Trophoblast cell (in vitro differentiated cells and primary cell): ENCODE data around the gene CACNA1C.
"Not testable (repeated sequence)": the region's sequence is repeated elsewhere in the genome, so short reads cannot be mapped to it uniquely, and the experiment has no call there.

Source experiments
- DNase-seq, 2 donors: peaks; one replicate each; pipeline ENCODE4 v3.0.0-alpha.2; 2016
- H2AFZ ChIP-seq: 2 replicates; pipeline ENCODE4 v1.6.1; 2013; ENCODE audit warnings: low read length, moderate library complexity, mild to moderate bottlenecking; ENCODE audit not compliant: insufficient read depth, poor library complexity
- H2AK5ac ChIP-seq: 2 replicates; pipeline ENCODE4 v1.6.1; 2013; ENCODE audit warnings: mild to moderate bottlenecking, low read length
- H2BK120ac ChIP-seq: 2 replicates; pipeline ENCODE4 v1.6.1; 2013; ENCODE audit warnings: low read length, mild to moderate bottlenecking, moderate library complexity; ENCODE audit not compliant: insufficient read depth, poor library complexity
- H2BK12ac ChIP-seq: 2 replicates; pipeline ENCODE4 v1.6.1; 2013; ENCODE audit warnings: mild to moderate bottlenecking, low read length, moderate library complexity
- H2BK5ac ChIP-seq: 2 replicates; pipeline ENCODE4 v1.6.1; 2013; ENCODE audit warnings: low read length, low read depth, moderate library complexity, mild to moderate bottlenecking; ENCODE audit not compliant: poor library complexity
- H3K14ac ChIP-seq: 2 replicates; pipeline ENCODE4 v1.6.1; 2013; ENCODE audit warnings: mild to moderate bottlenecking, low read length
- H3K18ac ChIP-seq: 2 replicates; pipeline ENCODE4 v1.6.1; 2013; ENCODE audit warnings: mild to moderate bottlenecking, low read length
- H3K23ac ChIP-seq: 2 replicates; pipeline ENCODE4 v1.6.1; 2013; ENCODE audit warnings: low read length
- H3K27ac ChIP-seq: 2 replicates; pipeline ENCODE4 v1.5.1; 2013; ENCODE audit warnings: low read depth, mild to moderate bottlenecking, inconsistent platforms, low read length, moderate library complexity
- H3K27me3 ChIP-seq: 2 replicates; pipeline ENCODE4 v1.6.1; 2013; ENCODE audit warnings: inconsistent platforms, mild to moderate bottlenecking, low read length, moderate library complexity; ENCODE audit not compliant: insufficient read depth
- H3K36me3 ChIP-seq, 2 experiments: 1 replicate in 1 of 2; 2 replicates in 1 of 2; pipeline ENCODE4 v1.6.1; 2013; ENCODE audit warnings: low read length in 2 of 2, mild to moderate bottlenecking in 2 of 2, moderate library complexity in 1 of 2; ENCODE audit not compliant: insufficient read depth in 2 of 2, control insufficient read depth in 1 of 2
- H3K4ac ChIP-seq: 2 replicates; pipeline ENCODE4 v1.6.1; 2013; ENCODE audit warnings: low read depth, mild to moderate bottlenecking, low read length, moderate library complexity
- H3K4me1 ChIP-seq, 2 experiments: 1 replicate in 1 of 2; 2 replicates in 1 of 2; pipeline ENCODE4 v1.6.1; 2013; ENCODE audit warnings: low read length in 2 of 2, mild to moderate bottlenecking in 2 of 2, moderate library complexity in 1 of 2; ENCODE audit not compliant: insufficient read depth in 2 of 2, control insufficient read depth in 1 of 2
- H3K4me2 ChIP-seq: 2 replicates; pipeline ENCODE4 v1.6.1; 2013; ENCODE audit warnings: inconsistent platforms, mild to moderate bottlenecking, low read length, moderate library complexity
- H3K4me3 ChIP-seq: 2 replicates; pipeline ENCODE4 v1.5.1; 2013; ENCODE audit warnings: mild to moderate bottlenecking, low read depth, low read length, inconsistent platforms
- H3K79me1 ChIP-seq: one replicate; pipeline ENCODE4 v1.6.1; 2013; ENCODE audit warnings: low read length
- H3K79me2 ChIP-seq: 2 replicates; pipeline ENCODE4 v1.6.1; 2013; ENCODE audit warnings: low read length, mild to moderate bottlenecking; ENCODE audit not compliant: control insufficient read depth, insufficient read depth, poor library complexity
- H3K9ac ChIP-seq: 2 replicates; pipeline ENCODE4 v1.6.1; 2013; ENCODE audit warnings: mild to moderate bottlenecking, low read length
- H3K9me3 ChIP-seq: 2 replicates; pipeline ENCODE4 v1.6.1; 2013; ENCODE audit warnings: low read depth, mild to moderate bottlenecking, control low read depth, inconsistent platforms, low read length; ENCODE audit not compliant: insufficient read depth
- H4K12ac ChIP-seq: 2 replicates; pipeline ENCODE4 v1.6.1; 2013; ENCODE audit warnings: low read depth, mild to moderate bottlenecking, low read length, moderate library complexity
- H4K8ac ChIP-seq: 2 replicates; pipeline ENCODE4 v1.6.1; 2013; ENCODE audit warnings: low read depth, mild to moderate bottlenecking, low read length, moderate library complexity
- H4K91ac ChIP-seq: one replicate; pipeline ENCODE4 v1.6.1; 2013; ENCODE audit warnings: low read depth, mild to moderate bottlenecking, low read length, moderate library complexity
- WGBS: extraction: QIAGEN DNeasy Blood & Tissue Kit; methylation state at CpG from one replicate; pipeline ENCODE4 v1.1.7; 2013; ENCODE audit warnings: missing lambda C conversion rate; ENCODE audit not compliant: insufficient read length, insufficient coverage; ENCODE audit errors: extremely low coverage; 5-methylcytosine and 5-hydroxymethylcytosine counted together

CACNA1C gene

GRCh38 chr12:2126676-2127406 lies 74.1 kb downstream of the CACNA1C start:
- Histone ChIP-seq H4K8ac (no peak overlapping the region), H3K27ac (no peak overlapping the region), H3K4me2 (no peak overlapping the region), H3K9me3 (peaks cover 2% of the 10 kb centered on the region), H2AK5ac (no peak overlapping the region), H3K4me1 (peaks cover 5 to 12% of the 10 kb centered on the region in 2 experiments), H2BK12ac (no peak overlapping the region), H4K12ac (no peak overlapping the region), H3K79me1 (no peaks in the 10 kb centered on the region), H3K79me2 (no peaks in the 10 kb centered on the region), H3K36me3 (peaks cover 3% of the 10 kb centered on the region in 2 experiments), H2BK120ac (no peak overlapping the region), H3K23ac (no peak overlapping the region), H3K14ac (no peak overlapping the region), H3K27me3 (no peaks in the 10 kb centered on the region), H4K91ac (no peak overlapping the region), H3K9ac (no peak overlapping the region), H3K18ac (no peak overlapping the region), H2AFZ (no peak overlapping the region), H3K4me3 (no peak overlapping the region), H2BK5ac (no peak overlapping the region), H3K4ac (no peak overlapping the region)
- no CpG with 5 or more reads among the region's 8 CpGs for WGBS
- DNase-seq: no peak

DNA sequence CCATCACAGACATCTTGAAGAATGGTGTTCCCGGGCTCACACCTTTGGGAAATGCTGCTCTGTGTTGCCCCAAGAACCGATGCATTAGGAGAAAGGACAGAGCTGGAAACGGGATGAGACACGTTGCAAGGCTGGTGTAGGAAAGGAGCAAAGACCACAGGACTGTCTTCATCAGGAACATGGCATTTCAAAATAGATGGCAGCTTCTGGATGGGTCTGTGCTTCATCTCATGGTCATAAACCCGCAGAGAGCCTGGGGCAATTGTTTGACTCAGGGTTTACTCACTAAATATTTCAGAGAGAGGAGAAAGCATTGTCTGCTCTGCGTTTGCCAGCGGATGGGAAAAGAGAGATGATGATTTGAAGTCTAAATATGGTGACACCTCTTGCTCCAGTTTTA lies 76.3 kb downstream of the CACNA1C start:
- no peak overlapping the region for H4K8ac ChIP-seq
- H4K91ac ChIP-seq: no peak overlapping the region
- no peaks in the 10 kb centered on the region for H3K27me3 ChIP-seq
- H3K9me3 ChIP-seq: peaks cover 2% of the 10 kb centered on the region
- no peak overlapping the region for H2BK5ac ChIP-seq
- H3K9ac ChIP-seq: no peak overlapping the region
- H3K14ac ChIP-seq: no peak overlapping the region
- no peak overlapping the region for H2BK120ac ChIP-seq
- no peak overlapping the region for H2AK5ac ChIP-seq
- no peaks in the 10 kb centered on the region for H3K79me1 ChIP-seq
- H2BK12ac ChIP-seq: no peak overlapping the region
- no peak overlapping the region for H4K12ac ChIP-seq
- no peak overlapping the region for H2AFZ ChIP-seq
- H3K18ac ChIP-seq: no peak overlapping the region
- peak; percentile 74 to 85 for DNase-seq
- WGBS: no CpG with 5 or more reads among the region's 7 CpGs
- H3K36me3 ChIP-seq: peaks cover 3% of the 10 kb centered on the region in 2 experiments
- no peak overlapping the region for H3K27ac ChIP-seq
- no peak overlapping the region for H3K4me2 ChIP-seq
- H3K79me2 ChIP-seq: no peaks in the 10 kb centered on the region
- no peak overlapping the region for H3K4ac ChIP-seq
- H3K23ac ChIP-seq: no peak overlapping the region
- H3K4me3 ChIP-seq: no peak overlapping the region
- peaks cover 5 to 12% of the 10 kb centered on the region in 2 experiments for H3K4me1 ChIP-seq

- H2BK5ac ChIP-seq, H3K79me2 ChIP-seq, H3K4me3 ChIP-seq, H3K4me1 ChIP-seq, H3K4me2 ChIP-seq, H3K14ac ChIP-seq, H2BK120ac ChIP-seq, H2BK12ac ChIP-seq, H3K27me3 ChIP-seq, H2AK5ac ChIP-seq, H3K23ac ChIP-seq, H3K79me1 ChIP-seq, DNase-seq, H3K9me3 ChIP-seq, H3K36me3 ChIP-seq, H3K9ac ChIP-seq: not testable (repeated sequence)
- H4K12ac ChIP-seq: peak overlapping the region; percentile 4
- peak overlapping the region; percentile 6 for H3K4ac ChIP-seq
- peak overlapping the region; percentile 19 for H3K18ac ChIP-seq
- H4K91ac ChIP-seq: peak overlapping the region; percentile 74
- H2AFZ ChIP-seq: peak overlapping the region; percentile 33
- H3K27ac ChIP-seq: peak overlapping the region; percentile 8
- WGBS: no CpG with 5 or more reads among the region's 37 CpGs
- peak overlapping the region; percentile 66 for H4K8ac ChIP-seq
Measured at GRCh38 chr12:2135661-2136418, 83.1 kb downstream of the CACNA1C start.

GRCh38 chr12:2136901-2137300 lies 84.1 kb downstream of the CACNA1C start:
- H3K27ac ChIP-seq: no peak overlapping the region
- H3K79me2 ChIP-seq: no peaks in the 10 kb centered on the region
- H4K12ac ChIP-seq: no peak overlapping the region
- H4K8ac ChIP-seq: peak overlapping the region; percentile 13
- peaks cover 0 to 5% of the 10 kb centered on the region in 2 experiments for H3K4me1 ChIP-seq
- no peak overlapping the region for H3K4me2 ChIP-seq
- H3K9me3 ChIP-seq: peaks cover 3% of the 10 kb centered on the region
- no peak overlapping the region for H3K4me3 ChIP-seq
- no CpG with 5 or more reads among the region's 10 CpGs for WGBS
- H2AFZ ChIP-seq: no peak overlapping the region
- no peak overlapping the region for H3K18ac ChIP-seq
- H2BK5ac ChIP-seq: no peak overlapping the region
- H3K23ac ChIP-seq: no peak overlapping the region
- no peak overlapping the region for H2BK12ac ChIP-seq
- no peak overlapping the region for H3K4ac ChIP-seq
- no peak overlapping the region for H3K14ac ChIP-seq
- H3K27me3 ChIP-seq: no peaks in the 10 kb centered on the region
- H3K36me3 ChIP-seq: no peaks in the 10 kb centered on the region
- H3K9ac ChIP-seq: no peak overlapping the region
- peaks cover 4% of the 10 kb centered on the region for H3K79me1 ChIP-seq
- no peak overlapping the region for H2BK120ac ChIP-seq
- no peak overlapping the region for H2AK5ac ChIP-seq
- H4K91ac ChIP-seq: no peak overlapping the region
- no peak for DNase-seq
